GM19239 (cell line): ENCODE data around the gene LEMD2.
A peak's percentile ranks its signal among the peaks of the same experiment; 100 is the strongest.

ENCODE experiments used
- DNase-seq: peaks from one replicate; pipeline ENCODE4 v3.0.0; 2011; ENCODE audit warnings: low spot score; ENCODE audit not compliant: insufficient read length
- FAIRE-seq: peaks from 2 replicates; lab custom pipeline; 2011; peaks lifted over from hg19 to GRCh38; lab: Jason Lieb, UNC

The LEMD2 gene

DNA sequence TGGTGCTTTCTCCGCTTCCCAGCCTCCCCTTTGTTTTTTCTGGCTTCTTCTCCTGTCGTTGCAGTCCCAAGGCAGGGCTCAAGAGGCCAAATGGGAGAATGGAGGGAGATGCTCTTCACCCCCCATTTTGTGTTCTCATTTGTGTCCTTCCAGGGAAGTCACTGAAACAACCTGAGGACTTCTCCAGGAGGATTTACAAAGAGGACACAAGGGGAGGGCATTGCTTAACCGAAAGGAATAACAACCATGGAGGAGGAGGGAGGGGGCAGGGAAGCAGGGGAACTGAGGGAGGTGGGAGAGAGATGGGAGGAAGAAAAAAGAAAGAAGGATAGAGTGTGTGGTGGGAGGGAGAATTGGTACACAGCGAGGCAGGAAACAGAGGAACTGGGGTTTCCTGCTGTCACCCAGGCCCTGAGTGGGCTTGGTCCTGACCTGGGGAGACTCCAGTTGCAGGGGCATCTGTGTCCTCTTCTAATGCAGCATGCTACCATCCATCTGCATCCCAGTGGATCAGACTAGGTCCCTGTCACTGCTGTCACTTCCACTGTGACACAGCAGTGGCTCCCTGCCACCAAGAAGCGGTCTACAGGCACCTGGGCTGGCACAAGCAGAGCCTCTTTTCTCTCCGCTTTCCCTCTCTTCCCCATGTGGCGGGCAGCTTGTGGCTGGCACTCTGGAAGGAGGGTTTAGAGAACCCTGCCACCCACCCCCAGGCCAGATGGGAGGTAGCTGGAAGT is 32.0 kb upstream of the LEMD2 start:
- no peak for DNase-seq
- FAIRE-seq, result no peak

DNA sequence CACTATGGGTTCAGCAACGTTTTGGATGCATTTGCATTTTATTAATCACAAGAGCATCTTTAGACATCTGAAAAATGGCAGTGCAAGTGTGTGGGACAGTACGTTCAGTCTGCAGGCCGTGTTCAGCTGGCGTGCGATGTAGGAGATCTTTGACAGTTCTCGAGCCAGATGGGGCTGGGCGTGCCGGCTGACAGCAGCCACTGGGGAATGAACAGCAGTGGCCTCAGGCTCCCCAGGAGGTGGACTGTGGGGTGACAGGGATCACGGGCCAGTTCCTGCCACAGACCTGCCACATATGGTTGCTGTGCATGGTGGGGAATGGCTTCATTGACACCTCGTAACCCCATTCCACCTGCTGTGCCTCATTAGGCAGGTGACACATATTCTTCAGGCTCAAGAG is 31.3 kb upstream of the LEMD2 start:
- no peak for DNase-seq
- no peak for FAIRE-seq

DNA sequence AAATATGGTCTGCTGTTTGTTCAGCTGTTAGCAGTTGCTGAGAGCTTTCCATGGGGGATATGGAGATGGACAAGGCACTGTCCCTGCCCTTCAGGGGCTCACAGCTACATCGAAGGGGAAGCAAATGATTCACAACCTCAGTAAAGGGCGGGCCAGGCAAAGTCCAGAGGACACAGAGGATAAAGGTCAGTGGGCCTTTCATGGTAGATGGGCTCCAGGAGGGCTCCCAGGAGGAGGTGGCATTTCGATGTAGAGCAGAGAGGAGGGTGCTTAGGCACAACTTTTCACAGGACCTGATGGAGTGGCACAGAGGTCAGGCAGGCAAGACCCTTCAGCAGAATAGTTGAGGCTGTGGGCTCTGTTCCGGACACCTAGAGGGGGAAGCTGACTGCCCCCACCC is 30.1 kb upstream of the LEMD2 start:
- FAIRE-seq (no peak), DNase-seq (no peak)

DNA sequence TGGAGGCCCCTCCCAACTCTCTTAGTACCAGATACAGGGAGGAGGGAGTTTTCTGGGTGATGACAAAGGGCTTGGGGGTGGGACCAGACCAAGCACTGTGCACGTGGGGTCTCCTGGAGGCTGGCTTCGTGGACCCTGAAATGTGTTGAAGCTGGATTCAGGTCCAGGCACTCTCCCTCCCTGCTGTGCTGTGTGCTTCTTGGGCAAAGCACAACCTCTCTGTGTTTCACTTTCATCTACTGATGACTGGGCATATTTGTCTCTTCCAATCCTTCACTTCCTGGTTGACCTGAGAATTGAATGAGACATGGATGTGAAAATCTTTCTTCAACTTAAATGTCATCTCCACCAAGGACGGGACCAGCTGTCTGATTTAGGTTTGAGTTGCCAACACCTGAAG is 29.4 kb upstream of the LEMD2 start:
- no peak for FAIRE-seq
- DNase-seq, result no peak

DNA sequence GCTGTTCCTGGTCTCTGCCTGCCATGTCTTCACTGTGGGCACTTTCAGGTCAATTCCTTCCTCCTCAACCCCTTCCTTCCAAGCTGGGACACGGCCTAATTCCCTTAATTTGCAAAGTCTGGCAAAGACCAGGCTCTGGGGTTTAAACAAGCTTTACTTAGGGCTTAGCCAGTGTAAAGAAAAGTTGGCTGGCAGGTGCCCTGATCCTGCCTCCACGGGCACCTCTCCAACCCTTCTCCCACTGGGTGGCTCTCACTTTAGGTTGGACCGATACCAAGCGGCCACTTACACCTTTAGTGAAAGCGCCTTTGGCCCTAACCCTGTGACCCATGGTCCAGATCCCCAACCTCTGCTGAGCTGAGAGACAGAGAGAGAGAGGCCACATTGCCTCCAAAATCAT is 28.6 kb upstream of the LEMD2 start:
- FAIRE-seq, result no peak

DNA sequence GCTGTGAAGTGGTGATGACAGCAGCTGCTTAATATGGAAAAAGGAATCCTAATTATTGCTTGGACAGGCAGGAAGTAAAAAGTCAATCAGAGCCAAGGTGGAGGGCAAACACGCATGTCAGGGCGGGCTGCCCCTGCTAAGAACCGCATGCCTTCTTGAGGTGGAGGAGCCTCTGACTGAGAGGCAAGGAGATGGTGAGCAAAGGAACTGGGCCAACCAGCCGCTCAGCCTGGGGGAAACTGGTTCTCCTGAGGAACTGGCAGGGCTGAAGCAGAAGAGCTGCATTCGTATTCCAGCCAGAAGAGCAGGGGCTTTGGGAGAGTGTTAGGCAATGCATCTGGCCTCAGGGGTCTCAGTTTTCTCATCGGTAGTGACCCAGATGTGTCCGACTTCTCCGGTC is 28.0 kb upstream of the LEMD2 start:
- DNase-seq (no peak), FAIRE-seq (no peak)

More for the DNA sequence above, 28.6 kb upstream of the LEMD2 start:
- DNase-seq, result no peak

DNA sequence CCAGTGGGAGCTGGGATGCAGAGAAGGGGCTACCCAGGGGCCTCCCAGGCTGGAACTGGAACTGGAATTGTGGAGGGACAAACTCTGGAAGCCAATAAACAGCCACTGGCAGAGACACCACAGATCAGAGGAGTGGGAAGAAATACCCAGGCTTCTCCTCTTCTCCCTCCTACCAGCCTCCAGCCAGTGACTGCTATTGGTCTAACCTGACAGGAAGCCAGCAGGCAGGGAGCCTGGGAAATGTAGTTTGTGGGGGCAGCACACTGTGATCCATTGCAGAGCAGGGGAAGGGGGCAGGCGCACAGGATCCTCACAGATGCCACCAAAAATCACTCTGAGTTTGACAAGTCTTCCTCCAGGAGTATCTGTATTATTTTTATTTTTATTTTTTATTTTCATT is 26.9 kb upstream of the LEMD2 start:
- peak; percentile 35 for DNase-seq
- peak; percentile 66 for FAIRE-seq

DNA sequence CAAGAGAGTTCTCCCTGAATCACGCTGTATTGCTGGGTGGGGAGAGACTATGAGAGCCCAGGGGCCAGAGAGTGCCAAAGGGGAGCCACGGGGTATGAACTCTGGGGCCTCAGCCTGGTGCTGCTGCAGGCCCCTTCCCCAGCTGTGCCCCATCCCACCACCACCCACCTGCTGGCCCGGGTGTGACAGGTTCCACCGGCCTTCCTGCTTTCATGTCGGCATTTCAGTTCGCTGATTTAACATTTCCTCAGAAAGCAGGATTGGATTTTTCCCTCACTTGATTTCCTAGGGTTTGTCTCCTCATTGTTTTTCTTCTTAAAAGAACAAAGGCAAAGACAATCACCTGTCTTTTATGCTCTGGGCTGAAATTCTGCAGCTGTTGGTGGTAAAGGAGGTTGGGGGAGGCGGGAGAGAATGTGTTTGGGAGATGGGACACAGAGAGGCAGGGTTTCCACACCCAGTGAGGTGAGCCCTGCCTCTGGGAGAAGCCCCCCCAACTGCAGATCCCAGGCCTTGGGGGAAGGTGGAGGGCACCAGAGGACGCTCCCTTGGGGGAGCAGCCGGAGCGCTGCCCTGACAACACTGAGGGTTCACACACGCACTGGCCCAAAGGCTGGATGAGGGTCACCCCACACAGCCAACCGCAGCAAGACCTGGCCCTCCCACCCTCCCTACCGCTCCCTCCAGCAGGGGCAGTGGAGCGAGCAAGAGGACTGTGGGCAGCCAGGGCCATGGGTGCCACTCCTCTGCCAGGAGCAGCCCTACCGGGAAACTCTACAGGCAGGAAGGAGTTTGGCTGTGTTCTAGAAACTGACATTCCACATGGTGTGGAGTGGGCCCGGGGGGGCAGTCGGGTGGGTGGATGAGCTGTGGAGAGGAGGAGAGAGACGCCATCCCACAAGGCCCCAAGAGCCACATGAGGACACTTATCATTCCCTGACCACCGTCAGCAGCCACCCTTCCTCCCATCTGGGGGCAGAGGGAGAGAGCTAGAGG is 25.4 kb upstream of the LEMD2 start:
- DNase-seq, result no peak
- no peak for FAIRE-seq

DNA sequence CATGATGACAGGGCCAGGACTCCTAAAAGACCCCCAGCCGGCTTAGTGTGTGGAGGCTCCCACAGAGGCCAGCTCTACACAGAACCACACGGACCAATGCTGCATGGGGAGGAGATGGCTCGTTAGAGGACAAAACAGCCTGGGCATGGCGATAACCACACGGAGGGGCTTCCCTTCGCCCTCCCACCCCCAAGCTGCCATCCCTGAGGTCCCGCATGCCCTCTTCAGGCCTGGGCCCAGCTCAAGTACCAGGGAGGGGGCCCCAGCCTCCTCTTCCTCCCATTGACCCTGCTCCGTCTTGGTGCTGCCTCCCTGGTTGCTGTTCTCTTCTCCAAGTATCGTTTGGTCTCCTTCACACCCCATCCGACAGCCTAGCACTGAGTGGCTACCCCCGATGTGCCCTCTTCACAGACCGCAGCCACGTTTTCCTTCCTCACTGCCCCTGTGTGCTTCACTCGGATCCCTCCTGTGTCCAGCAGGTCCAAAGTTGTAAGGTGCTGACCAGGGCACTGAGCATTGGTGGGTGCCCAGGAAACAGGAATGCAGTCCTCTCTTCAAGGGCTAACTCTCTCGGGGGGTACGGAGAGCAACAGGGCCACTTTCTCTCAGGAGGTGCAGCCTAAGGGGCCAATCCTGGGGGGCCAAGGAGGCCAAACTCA is 24.4 kb upstream of the LEMD2 start:
- FAIRE-seq, result no peak
- no peak for DNase-seq

DNA sequence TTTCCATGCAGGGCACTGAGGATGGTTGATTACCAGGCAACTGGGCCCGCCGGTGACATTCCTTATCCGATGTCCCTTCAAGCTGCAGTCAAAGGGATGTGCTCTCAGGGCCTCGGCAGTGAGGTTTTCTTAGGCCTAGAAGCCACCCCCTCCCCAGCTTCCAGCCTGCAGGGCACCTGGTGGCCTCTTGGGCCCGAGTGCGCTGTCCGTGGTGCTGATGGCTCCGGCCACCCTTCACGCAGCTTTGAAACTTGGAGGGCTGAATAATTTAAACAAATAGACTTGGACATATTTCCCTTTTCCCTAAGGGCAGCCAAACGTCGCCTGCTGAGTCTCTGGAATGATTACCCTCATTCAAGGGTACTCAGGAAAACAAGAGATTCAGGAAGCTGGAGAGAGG is 23.7 kb upstream of the LEMD2 start:
- FAIRE-seq, result no peak
- peak; percentile 49 for DNase-seq

DNA sequence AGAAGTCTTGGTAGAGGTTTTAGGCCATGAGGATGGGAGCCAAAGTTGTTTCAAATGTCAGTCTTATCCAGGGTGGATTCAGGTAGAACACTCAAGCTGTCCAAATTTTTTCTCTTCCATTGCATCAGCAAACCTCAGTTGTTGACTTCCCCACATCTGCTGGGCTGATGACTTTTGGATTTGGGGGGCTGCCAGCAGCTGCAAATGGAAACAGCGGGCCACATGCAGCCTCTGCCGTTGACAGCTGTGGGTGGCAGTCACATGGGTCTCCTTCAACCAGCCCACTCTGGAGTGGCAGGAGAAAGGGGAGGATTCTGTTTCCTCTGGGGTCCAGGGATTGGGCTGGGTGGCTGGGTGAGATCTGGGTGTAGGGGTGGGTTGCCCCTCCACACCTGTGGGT is 20.7 kb upstream of the LEMD2 start:
- DNase-seq, result no peak
- no peak for FAIRE-seq

DNA sequence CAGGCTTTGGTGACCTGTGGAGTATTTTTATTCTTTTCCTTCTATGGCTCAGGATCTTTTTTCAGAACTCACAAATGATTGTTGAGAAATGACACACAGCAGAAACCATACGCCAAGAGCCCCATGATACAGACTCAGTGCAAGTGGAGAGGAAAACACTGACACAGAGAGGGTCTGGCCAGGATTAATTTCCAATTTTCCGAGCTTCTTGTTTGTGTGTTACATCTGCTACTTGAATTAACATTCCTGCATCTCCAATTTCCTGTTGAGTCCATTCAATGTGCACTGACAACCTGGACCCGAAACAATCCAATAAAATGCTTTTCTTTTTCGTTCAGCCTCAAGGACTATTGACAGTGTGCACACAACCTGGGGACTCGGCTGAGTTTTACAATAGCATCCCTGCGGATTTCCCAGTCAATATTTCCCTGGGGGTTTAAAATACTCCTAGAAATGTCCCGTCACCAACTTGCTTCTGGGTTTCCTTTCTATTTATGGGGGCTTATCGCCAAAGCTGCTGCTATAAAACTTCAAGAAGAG is 19.8 kb upstream of the LEMD2 start:
- no peak for DNase-seq
- FAIRE-seq, result no peak

DNA sequence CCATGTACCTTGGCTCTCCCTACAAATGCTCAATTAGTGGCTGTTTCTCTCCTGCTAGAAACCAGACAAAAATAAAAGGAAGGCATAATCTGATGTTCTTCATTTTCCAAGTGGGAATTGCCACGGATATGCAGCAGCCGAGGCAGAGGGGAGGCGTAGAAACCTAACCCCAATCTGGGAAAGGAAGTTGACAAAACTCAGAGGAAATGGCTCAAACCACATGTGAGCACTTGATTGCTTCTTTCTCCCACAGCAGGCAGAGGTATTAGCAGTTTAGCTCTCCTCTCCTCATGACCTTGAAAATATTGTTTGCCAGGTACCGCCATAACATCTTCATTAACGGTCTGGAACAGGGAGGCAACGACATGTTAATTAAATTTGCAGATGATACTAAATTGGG is 18.7 kb upstream of the LEMD2 start:
- DNase-seq, result no peak
- no peak for FAIRE-seq

DNA sequence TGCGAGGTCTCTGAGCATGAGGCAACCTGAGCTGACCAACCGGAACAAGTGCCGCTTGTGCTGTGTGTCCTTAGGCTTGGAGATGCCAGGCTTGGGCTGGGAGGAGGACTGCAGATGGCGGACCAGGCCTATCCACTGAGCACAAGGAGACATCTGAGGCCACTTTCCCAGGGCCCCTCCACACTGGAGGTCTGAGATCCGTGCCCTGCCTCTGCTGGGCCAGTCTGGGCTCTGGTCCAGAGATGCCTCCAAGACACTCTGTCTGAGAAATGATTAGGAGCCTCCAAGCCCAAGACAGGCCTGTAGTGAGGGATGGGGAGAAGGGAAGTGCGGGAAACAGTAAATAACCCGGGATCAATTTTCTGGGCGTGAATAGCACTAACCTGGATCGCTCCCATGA is 17.9 kb upstream of the LEMD2 start:
- FAIRE-seq (no peak), DNase-seq (no peak)

DNA sequence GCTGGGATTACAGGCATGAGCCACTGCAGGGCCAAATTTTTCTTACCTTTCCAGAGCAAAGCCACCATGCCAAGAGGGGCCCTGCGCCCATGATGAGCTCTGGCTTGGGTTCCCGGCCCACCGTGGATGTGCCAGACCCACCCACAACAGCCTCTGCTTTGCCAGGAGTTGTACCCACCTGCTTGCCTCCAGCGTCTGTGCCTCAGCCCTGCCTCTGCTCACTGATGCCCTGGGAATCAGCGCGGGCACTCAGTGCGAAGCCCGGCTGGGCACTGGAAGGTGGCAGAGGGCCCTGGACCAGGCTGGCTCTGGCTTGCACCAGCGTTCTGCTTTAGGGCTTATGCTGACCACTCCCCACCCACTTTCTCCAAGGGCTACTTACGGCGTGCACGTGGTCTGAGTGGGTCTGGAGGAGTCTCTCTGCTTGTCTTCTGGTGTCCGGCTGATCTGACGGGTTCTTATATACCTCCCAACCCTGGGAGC is 14.7 kb upstream of the LEMD2 start, which contains the start of gene MLN:
TSS of gene MLN (minus strand) at position 433 of the 483 bp plus-strand sequence. CDS start 2,840 bp downstream, outside the sequence.
- FAIRE-seq (no peak), DNase-seq (no peak)

DNA sequence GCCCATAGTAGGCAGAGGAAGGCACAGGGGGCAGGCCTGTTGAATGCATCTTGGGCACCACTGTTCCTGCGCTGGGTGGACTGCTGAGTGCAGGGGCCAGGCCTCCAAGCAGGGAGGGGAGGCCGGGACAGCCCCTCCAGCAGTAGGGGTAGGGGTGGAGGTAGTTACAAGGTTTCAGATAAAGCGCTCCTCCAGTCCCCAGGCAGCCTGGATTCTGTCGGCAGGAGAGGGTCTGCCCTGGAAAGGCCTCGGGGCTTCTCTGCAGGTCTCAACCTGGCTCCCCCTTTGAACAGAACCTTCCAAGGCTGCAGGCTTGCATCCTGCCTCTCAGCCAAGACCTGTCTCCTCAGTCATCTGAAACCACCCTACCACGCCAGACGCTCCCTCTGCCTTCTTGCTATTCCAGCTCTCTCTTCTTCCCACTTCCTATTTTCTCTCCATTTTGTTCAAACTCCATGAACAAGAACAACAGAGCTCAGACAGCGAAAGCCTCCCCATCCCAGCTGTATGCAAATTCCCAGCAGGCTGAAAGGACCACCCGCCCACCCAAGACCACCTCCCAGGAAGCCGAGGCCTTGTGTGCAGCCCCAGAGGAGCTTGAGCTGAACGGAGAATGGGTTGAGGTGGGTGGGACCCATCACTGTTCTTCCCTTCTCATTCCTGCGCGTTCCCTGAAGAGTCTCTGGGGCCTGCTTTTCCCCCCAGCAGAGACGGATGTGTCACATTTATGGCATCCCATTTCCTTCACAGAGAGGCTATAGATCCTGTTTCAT is 13.4 kb upstream of the LEMD2 start:
- DNase-seq (no peak), FAIRE-seq (no peak)

DNA sequence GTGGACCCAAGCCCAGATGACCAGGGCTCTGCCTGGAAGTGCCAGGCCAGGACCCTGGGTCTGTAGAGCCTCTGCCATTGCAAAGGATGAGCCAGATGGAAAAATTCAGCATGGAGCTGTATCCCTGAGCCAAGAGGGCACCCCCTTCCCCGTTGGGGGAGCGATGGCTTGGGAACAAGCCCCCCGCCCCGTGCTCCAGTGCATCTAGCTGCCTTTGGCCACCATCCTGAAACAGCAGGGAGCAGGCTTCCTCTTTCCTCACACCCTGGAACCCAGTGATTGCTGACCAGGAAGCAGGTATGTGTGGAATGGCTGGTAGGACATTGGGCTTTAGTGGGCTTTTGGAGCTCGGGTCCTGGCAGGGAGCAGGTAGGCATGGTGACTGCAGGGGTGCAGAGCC is 12.7 kb upstream of the LEMD2 start:
- DNase-seq (no peak), FAIRE-seq (no peak)

DNA sequence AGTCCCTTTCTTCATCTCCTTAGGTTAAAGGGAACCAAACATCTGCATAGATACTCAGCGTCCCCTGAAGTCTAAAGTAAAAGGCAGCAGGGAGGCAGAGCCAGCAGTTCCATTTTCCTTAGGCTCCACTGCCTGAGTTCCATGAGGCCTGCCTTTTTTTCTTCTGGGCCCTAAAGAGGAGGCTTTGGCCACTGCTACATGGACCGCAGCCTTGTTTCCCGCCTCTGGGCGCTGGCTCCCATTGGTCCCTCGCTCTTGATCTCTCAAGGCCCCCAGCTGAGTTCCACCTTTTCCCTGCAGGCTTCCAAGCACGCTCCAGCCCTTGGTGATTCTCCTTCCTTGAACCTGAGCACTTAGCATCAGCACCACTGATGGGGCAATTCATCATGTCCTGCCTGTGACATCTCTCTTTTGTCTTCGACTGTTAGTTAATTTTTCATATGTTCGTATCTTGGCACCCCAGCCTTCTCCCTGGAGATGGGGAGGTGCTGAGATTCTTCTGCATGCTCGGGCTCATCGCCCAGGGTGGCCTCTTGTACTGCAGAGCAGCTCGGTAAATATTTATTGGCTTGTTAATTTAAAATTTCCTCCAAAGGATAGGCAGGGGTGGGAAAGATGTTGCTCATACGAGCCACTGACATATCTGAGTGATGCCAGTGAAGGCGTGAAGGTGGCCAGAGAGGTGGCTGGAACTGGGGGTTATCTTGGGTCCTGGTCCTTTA is 11.5 kb upstream of the LEMD2 start:
- DNase-seq (no peak), FAIRE-seq (no peak)
